Right cardiac atrium (tissue), 5 donors: Measurements from ENCODE around the gene RBP3. TPM values are rescaled to one million over a fixed set of nuclear protein-coding genes. Genes with fewer than 3 reads are reported as not detected.

ENCODE experiments used
- ATAC-seq, 2 donors: fragments of 200-7000 bp; cut with Tn5 transposase; one replicate each; pipeline versions ENCODE4 v1.8.0 to v1.9.1; 2020; ENCODE audit warnings: moderate library complexity in 2 of 2, mild to moderate bottlenecking in 1 of 2
- DNase-seq, 3 donors: peaks; one replicate each; pipeline ENCODE4 v3.0.0-alpha.2; 2020
- H3K27ac ChIP-seq: one replicate; pipeline ENCODE4 v1.5.1; 2013; ENCODE audit warnings: mild to moderate bottlenecking, low read length, control low read depth, moderate library complexity
- H3K27me3 ChIP-seq: one replicate; pipeline ENCODE4 v1.6.1; 2013; ENCODE audit not compliant: control insufficient read depth, insufficient read depth
- H3K4me1 ChIP-seq: one replicate; pipeline ENCODE4 v1.6.1; 2013; ENCODE audit warnings: low read length; ENCODE audit not compliant: control insufficient read depth, insufficient read depth
- H3K4me3 ChIP-seq: one replicate; pipeline ENCODE4 v1.5.1; 2013; ENCODE audit warnings: low read length, control low read depth
- H3K9me3 ChIP-seq: one replicate; pipeline ENCODE4 v1.6.1; 2013; ENCODE audit warnings: low read length; ENCODE audit not compliant: control insufficient read depth
- WGBS: extraction: QIAGEN DNeasy Blood & Tissue Kit; methylation state at CpG from one replicate; pipeline ENCODE4 v1.1.7; 2013; 5-methylcytosine and 5-hydroxymethylcytosine counted together
- intact Hi-C, 4 donors: fragments of 100-400 bp; cut with DNase I; formaldehyde crosslinking; loops; one replicate each; pipeline versions ENCODE4 v1.11.0 to v1.14.0; 2022 to 2023
- polyA plus RNA-seq: library from polyadenylated mRNA; stranded (reverse); fragments of 200-250 nt; gene quantifications from one replicate; pipeline ENCODE4 v1.2.3, GENCODE V29; 2013
- total RNA-seq, 4 donors: library from RNA; stranded (reverse); fragmentation: NEBNext Ultra II Directional; extraction: Animal tissue kit (Norgen Biotek cat#: 25700); gene quantifications; one replicate each; pipeline ENCODE4 v1.2.1, GENCODE V29; 2021
- donor health status: healthy with polysubstance abuse.
- donor health status: DM: no; HTN: yes; CAD: no.
- donor health status: DM: no; HTN: no; CAD: no.
- donor health status: DM: no; HTN: yes; CAD: no; lungs with severe emphysema.
- donor health status: DM: yes; HTN: yes; CAD: no.

The RBP3 gene
- total and polyA plus RNA-seq, 5 donors, result not detected

DNA sequence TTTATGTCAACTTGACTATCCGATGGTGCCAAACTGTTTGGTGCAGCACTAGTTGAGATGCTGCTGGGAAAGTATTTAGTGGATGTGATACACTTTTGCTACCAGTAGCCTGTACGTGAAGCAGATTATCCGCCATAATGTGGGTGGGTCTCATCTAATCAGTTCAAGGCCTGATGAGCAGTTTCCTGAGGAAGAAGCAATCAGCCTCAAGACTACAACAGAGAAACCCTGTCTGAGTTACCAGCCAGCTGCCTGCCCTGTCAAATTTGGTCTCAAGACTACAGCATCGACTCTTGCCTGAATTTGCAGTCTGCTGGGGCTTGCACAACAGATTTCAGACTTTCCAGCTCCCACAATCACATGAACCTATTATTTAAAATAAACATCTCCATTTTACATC lies 10.9 kb upstream of the RBP3 start:
- Histone ChIP-seq H3K27me3 (no peaks in the 10 kb centered on the region), H3K4me3 (no peak overlapping the region), H3K9me3 (no peaks in the 10 kb centered on the region), H3K27ac (no peak overlapping the region), H3K4me1 (no peaks in the 10 kb centered on the region)
- intact Hi-C loops, result loop anchor here in 1 of 4 donors (5.0 kb wide), 1 partner anchor 310 kb away; no protein-coding TSS in a partner anchor
- WGBS, result 67% methylated on average over 4 of the region's 4 CpGs
- DNase-seq (no peak), ATAC-seq (no peak)

DNA sequence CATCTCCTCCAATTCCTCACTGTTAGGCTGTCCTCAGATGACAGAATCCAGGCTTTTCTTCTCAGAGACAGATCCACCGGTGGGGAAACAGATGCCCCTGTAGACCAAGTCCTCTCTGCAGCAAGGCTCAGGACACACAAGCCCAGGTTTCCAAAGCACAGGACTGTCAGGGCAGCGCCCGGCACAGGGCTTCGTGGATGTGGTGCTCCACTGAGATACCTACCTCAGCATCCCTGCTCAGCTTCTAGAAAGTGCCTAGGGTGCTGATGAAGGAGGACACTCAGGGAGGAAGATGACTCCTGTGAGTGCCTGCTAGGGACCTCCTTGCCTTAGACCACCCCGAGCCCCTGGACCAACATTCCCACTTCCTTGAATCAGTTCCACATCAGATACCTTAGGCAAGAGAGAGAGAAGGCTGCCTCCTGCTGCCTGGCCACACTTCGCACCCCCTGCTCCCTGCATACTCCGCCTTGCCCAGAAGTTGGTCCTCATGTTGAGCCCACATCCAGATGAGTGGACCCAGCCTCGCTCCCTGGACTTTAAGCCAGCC lies 8.9 kb upstream of the RBP3 start:
- Histone ChIP-seq H3K4me1 (no peaks in the 10 kb centered on the region), H3K9me3 (no peaks in the 10 kb centered on the region), H3K27ac (no peak overlapping the region), H3K27me3 (no peaks in the 10 kb centered on the region), H3K4me3 (no peak overlapping the region)
- intact Hi-C loops, result loop anchor here in 1 of 4 donors (5.0 kb wide), 1 partner anchor 312 kb away; no protein-coding TSS in a partner anchor
- no peak for ATAC-seq
- WGBS, result 83% methylated on average over 8 of the region's 8 CpGs
- no peak for DNase-seq

DNA sequence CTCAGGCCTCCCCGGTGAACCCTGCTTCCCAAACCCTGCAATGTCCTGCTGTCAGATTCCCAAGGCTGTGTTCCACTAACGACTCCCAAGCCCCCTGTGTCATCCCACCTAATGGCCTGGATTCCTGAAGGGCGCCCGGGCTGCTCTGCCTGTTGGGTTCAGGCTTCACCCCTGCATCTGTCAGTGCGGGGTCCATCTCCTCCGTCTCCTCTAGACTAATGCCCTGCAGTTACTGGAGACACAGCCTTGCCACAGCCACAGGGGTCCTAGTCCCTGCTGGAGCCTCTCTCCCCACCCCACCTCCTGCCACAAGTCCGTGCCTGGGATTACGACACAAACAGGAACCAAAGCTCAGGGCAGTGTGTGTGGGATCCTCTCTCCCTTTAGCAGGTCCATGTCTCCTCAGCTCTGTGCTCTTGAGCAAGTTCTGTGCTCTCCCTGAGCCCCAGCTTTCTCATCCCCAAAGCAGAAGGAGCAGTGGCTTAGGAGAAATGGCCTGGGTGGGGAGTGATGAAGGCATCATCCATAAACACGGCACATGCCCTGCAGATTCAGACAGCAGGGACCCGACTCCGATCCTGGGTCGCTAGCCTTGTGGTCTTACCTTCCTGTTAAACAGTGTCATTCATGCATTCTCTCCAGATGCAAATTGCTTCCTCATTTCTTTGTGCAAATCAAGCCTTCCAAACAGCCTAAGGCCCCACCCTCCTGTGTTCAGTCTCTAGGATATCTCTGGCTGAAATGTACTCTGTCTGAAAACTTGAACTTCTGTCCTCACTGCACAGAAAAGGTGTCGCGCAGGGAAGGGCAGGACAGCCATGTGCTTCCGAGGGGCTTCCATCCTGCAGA lies 8.2 kb upstream of the RBP3 start:
- Histone ChIP-seq H3K9me3 (no peaks in the 10 kb centered on the region), H3K4me3 (no peak overlapping the region), H3K4me1 (no peaks in the 10 kb centered on the region), H3K27ac (no peak overlapping the region), H3K27me3 (no peaks in the 10 kb centered on the region)
- DNase-seq, result no peak
- intact Hi-C loops, result loop anchor here in 1 of 4 donors (5.0 kb wide), 1 partner anchor 313 kb away; no protein-coding TSS in a partner anchor
- ATAC-seq, result peak; percentile 18 to 22
- WGBS, result 78% methylated on average over 15 of the region's 15 CpGs

DNA sequence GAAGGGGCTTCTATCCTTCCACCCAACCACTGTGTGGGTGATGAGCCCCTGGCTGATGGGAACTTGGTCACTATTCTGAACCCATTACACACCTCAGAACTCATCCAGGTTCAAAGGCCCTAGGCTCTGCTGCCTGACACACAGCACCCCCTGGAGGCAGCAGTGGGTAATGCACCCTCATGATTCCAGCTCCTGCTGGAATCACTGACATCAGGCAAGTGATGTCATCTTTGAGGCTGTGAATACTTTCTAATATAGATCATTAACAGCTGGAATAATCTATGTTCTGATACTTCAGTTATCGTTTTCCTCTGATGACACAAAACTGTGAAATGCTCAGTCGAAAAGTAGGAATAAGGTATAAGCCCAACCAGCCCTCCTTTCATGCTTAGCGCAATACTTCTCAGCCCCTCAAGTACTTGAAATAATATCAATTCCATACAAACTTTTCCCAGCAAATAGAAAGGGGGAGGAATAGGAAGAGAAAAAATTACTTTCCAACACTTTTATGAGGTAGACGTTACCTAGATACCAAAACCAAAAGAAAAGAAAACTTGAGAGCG lies 7.5 kb upstream of the RBP3 start:
- 64% methylated on average over 5 of the region's 5 CpGs for WGBS
- peak; percentile 58 to 69 for ATAC-seq
- intact Hi-C loops, result no loop called here
- no peaks in the 10 kb centered on the region for H3K27me3 ChIP-seq
- no peak overlapping the region for H3K4me3 ChIP-seq
- peak in 2 of 3 donors; percentile 44 to 83 for DNase-seq
- H3K9me3 ChIP-seq, result no peaks in the 10 kb centered on the region
- no peak overlapping the region for H3K27ac ChIP-seq
- H3K4me1 ChIP-seq, result no peaks in the 10 kb centered on the region

DNA sequence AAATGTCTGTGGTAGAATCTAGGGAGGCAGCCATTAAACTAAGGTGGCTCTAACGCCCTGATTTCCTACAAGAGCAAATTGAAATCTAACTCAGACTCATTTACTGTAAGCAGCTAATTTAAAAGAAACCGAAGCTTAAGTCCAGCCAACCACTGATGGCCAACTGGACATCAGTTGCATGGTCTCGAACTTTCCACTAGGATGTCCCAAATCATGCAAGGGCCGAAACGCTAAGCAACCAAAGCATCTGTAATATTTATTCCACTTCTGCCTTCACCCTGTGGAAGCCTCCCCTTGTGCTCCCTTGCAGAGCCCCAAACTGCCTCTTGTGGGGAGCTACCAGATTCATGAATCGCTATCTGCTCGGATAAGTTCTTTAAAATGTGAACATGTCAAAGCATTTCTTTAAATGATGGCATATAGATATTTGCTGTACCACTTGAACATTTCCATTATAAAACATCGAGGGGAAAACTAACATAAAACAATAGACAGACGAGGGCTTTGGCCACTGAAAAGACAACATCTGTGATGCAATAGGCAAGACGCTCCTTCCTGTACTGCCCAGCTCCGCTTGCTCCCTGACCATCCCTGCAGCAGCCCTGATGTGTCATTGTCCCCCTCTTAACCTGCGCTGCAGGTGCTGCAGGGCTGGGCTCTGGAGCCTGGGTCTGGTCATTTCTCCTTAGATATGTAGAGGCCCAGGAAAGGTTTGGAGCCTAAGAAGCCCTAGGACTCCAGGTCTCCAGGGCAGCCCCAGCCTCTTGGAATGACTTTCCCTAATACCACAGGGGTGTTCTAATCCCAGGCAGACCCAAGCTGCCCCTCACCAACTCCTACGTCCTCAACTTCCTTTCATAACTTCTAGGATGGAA lies 2.9 kb upstream of the RBP3 start:
- no peaks in the 10 kb centered on the region for H3K4me1 ChIP-seq
- WGBS, result 86% methylated on average over 13 of the region's 13 CpGs
- H3K27me3 ChIP-seq, result no peaks in the 10 kb centered on the region
- no peak overlapping the region for H3K27ac ChIP-seq
- no peaks in the 10 kb centered on the region for H3K9me3 ChIP-seq
- ATAC-seq, result no peak
- no peak for DNase-seq
- intact Hi-C loops, result no loop called here
- H3K4me3 ChIP-seq, result no peak overlapping the region

DNA sequence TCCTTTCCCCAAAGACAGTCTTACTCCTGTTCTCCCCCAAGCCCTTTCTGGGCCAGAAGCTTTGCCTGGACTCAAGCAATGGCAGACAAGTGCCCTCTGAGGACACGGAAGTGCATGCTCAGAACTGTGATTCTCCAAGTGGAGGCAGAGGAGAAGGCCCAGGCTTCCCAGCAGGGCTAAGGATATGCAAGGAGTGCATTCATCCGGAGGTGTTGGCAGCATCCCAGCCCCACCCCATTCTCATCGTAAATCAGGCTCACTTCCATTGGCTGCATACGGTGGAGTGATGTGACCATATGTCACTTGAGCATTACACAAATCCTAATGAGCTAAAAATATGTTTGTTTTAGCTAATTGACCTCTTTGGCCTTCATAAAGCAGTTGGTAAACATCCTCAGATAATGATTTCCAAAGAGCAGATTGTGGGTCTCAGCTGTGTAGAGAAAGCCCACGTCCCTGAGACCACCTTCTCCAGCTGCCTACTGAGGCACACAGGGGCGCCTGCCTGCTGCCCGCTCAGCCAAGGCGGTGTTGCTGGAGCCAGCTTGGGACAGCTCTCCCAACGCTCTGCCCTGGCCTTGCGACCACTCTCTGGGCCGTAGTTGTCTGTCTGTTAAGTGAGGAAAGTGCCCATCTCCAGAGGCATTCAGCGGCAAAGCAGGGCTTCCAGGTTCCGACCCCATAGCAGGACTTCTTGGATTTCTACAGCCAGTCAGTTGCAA lies 1.4 kb upstream of the RBP3 start:
- Histone ChIP-seq H3K4me3 (no peak overlapping the region), H3K27me3 (no peaks in the 10 kb centered on the region), H3K4me1 (no peaks in the 10 kb centered on the region), H3K9me3 (no peaks in the 10 kb centered on the region), H3K27ac (no peak overlapping the region)
- ATAC-seq, result no peak
- intact Hi-C loops, result no loop called here
- WGBS, result 76% methylated on average over 13 of the region's 13 CpGs
- no peak for DNase-seq

DNA sequence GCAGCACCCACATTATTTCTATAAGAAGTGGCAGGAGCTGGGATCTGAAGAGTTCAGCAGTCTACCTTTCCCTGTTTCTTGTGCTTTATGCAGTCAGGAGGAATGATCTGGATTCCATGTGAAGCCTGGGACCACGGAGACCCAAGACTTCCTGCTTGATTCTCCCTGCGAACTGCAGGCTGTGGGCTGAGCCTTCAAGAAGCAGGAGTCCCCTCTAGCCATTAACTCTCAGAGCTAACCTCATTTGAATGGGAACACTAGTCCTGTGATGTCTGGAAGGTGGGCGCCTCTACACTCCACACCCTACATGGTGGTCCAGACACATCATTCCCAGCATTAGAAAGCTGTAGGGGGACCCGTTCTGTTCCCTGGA lies 874 bp upstream of the RBP3 start:
- Histone ChIP-seq H3K4me3 (no peak overlapping the region), H3K27ac (no peak overlapping the region), H3K27me3 (no peaks in the 10 kb centered on the region), H3K4me1 (no peaks in the 10 kb centered on the region), H3K9me3 (no peaks in the 10 kb centered on the region)
- WGBS, result 68% methylated on average over 4 of the region's 4 CpGs
- no peak for ATAC-seq
- DNase-seq, result no peak
- intact Hi-C loops, result no loop called here

DNA sequence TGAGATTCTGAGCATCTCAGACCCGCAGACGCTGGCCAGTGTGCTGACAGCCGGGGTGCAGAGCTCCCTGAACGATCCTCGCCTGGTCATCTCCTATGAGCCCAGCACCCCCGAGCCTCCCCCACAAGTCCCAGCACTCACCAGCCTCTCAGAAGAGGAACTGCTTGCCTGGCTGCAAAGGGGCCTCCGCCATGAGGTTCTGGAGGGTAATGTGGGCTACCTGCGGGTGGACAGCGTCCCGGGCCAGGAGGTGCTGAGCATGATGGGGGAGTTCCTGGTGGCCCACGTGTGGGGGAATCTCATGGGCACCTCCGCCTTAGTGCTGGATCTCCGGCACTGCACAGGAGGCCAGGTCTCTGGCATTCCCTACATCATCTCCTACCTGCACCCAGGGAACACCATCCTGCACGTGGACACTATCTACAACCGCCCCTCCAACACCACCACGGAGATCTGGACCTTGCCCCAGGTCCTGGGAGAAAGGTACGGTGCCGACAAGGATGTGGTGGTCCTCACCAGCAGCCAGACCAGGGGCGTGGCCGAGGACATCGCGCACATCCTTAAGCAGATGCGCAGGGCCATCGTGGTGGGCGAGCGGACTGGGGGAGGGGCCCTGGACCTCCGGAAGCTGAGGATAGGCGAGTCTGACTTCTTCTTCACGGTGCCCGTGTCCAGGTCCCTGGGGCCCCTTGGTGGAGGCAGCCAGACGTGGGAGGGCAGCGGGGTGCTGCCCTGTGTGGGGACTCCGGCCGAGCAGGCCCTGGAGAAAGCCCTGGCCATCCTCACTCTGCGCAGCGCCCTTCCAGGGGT lies 703 bp downstream of the RBP3 start:
- DNase-seq (no peak), ATAC-seq (no peak)
- H3K9me3 ChIP-seq, result no peaks in the 10 kb centered on the region
- 88% methylated on average over 36 of the region's 36 CpGs for WGBS
- H3K4me3 ChIP-seq, result no peak overlapping the region
- intact Hi-C loops, result no loop called here
- H3K27ac ChIP-seq, result no peak overlapping the region
- no peaks in the 10 kb centered on the region for H3K27me3 ChIP-seq
- no peaks in the 10 kb centered on the region for H3K4me1 ChIP-seq

DNA sequence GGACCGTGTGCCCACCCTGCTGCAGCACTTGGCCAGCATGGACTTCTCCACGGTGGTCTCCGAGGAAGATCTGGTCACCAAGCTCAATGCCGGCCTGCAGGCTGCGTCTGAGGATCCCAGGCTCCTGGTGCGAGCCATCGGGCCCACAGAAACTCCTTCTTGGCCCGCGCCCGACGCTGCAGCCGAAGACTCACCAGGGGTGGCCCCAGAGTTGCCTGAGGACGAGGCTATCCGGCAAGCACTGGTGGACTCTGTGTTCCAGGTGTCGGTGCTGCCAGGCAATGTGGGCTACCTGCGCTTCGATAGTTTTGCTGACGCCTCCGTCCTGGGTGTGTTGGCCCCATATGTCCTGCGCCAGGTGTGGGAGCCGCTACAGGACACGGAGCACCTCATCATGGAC lies 1.4 kb downstream of the RBP3 start:
- no peaks in the 10 kb centered on the region for H3K4me1 ChIP-seq
- no peak overlapping the region for H3K27ac ChIP-seq
- no peak overlapping the region for H3K4me3 ChIP-seq
- 93% methylated on average over 22 of the region's 22 CpGs for WGBS
- no peaks in the 10 kb centered on the region for H3K9me3 ChIP-seq
- no peaks in the 10 kb centered on the region for H3K27me3 ChIP-seq
- DNase-seq, result no peak
- ATAC-seq, result no peak
- intact Hi-C loops, result no loop called here

DNA sequence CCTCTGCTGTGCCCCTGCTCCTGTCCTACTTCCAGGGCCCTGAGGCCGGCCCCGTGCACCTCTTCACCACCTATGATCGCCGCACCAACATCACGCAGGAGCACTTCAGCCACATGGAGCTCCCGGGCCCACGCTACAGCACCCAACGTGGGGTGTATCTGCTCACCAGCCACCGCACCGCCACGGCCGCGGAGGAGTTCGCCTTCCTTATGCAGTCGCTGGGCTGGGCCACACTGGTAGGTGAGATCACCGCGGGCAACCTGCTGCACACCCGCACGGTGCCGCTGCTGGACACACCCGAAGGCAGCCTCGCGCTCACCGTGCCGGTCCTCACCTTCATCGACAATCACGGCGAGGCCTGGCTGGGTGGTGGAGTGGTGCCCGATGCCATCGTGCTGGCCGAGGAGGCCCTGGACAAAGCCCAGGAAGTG lies 1.8 kb downstream of the RBP3 start:
- H3K27ac ChIP-seq, result no peak overlapping the region
- no peaks in the 10 kb centered on the region for H3K9me3 ChIP-seq
- H3K4me3 ChIP-seq, result no peak overlapping the region
- H3K4me1 ChIP-seq, result no peaks in the 10 kb centered on the region
- intact Hi-C loops, result no loop called here
- ATAC-seq, result no peak
- no peaks in the 10 kb centered on the region for H3K27me3 ChIP-seq
- WGBS, result 95% methylated on average over 31 of the region's 31 CpGs
- DNase-seq, result no peak
